ENCODE measurements around the gene NACA.
A peak's percentile ranks its signal among the peaks of the same experiment; 100 is the strongest.

The NACA gene

GRCh38 chr12:56694161-56694560 lies 30.9 kb downstream of the NACA start:
- Mint-ChIP-seq H3K4me3 (no peak overlapping the region), H3K9me3 (no peaks in the 10 kb centered on the region), H3K27me3 (no peaks in the 10 kb centered on the region), H3K4me1 (peaks cover 0 to 8% of the 10 kb centered on the region in 2 donors), H3K36me3 (no peaks in the 10 kb centered on the region), H3K27ac (no peak overlapping the region)
- ATAC-seq (replicated peaks), result no peak
- DNase-seq, result no peak

DNA sequence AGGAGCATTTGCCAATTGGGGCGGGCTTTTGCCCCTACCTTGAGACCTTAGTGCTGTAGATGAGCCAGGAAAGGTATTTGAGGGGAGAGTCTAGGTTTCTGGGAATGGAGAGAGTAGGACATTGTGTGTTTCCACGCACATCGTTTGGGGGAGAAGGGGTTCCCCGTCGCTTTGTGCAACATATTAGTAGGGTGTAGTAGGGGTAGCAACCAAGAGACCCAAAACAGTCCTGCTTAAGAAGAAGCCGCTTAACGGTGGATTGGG lies 36.3 kb downstream of the NACA start:
- H3K4me3 Mint-ChIP-seq, result peak overlapping the region; percentile 88 to 95
- ATAC-seq (replicated peaks), result peak; percentile 1 to 8
- peaks cover 13 to 39% of the 10 kb centered on the region in 2 donors for H3K4me1 Mint-ChIP-seq
- no peaks in the 10 kb centered on the region for H3K9me3 Mint-ChIP-seq
- peak overlapping the region; percentile 100 for H3K27ac Mint-ChIP-seq
- no peak for DNase-seq
- peaks cover 29 to 36% of the 10 kb centered on the region in 2 donors for H3K36me3 Mint-ChIP-seq
- no peaks in the 10 kb centered on the region for H3K27me3 Mint-ChIP-seq

DNA sequence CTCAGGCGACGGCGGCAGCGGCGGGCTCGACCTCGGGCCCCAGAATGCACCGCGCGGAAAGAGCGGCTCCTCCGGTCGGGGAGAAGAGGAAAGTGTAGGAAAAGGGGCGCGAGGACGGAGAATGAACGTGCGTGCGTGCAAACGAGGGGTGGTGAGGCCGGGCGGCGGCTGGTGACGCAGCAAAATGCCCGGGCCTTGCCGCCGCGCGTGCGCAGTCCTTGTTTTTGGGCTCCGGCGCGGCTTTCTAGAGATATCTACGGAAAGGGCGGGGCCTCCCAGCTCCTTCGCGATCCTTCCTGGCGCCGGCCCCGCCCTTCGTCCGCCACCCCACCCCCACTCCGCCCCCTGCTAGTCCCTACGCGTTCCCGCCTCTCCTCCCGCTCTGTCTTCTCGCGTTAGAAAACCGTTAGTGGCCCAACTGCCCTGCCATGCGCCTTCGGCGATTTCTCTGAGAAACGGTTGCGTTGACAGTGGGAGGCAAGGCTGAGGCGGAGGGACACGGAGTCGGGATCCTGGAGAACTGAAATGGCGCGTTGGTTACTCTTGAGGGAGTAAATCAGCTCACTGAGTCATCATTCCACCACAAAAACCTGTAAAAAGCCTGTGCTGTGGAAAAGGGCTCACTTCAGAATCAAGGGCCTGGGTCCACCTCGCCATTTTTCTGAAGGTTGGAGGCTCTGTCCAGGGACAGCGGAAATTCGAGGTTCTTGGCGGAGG lies 36.8 kb downstream of the NACA start, which contains the start of gene PTGES3:
Gene PTGES3 (minus strand): TSS at position 156 of the 717 bp plus-strand sequence. CDS start 285 bp downstream, outside the sequence.
- peak; percentile 98 for DNase-seq
- ATAC-seq (replicated peaks), result peak; percentile 82 to 84
- Mint-ChIP-seq H3K27ac (peak within 1 kb of the TSS; percentile 100), H3K36me3 (peaks cover 29 to 37% of the 10 kb centered on the region in 2 donors), H3K4me3 (peak within 1 kb of the TSS; percentile 88 to 95), H3K4me1 (peaks cover 13 to 40% of the 10 kb centered on the region in 2 donors), H3K27me3 (no peaks in the 10 kb centered on the region), H3K9me3 (no peaks in the 10 kb centered on the region)

- ATAC-seq (replicated peaks) (peak; percentile 44 to 48), DNase-seq (peak; percentile 42)
- Mint-ChIP-seq H3K27me3 (no peaks in the 10 kb centered on the region), H3K36me3 (peaks cover 29 to 37% of the 10 kb centered on the region in 2 donors), H3K4me3 (peak overlapping the region; percentile 88 to 95), H3K27ac (peak overlapping the region; percentile 100), H3K4me1 (peaks cover 13 to 40% of the 10 kb centered on the region in 2 donors), H3K9me3 (no peaks in the 10 kb centered on the region)
These were observed 37.6 kb downstream of the NACA start for GRCh38 chr12:56687223-56688128.

DNA sequence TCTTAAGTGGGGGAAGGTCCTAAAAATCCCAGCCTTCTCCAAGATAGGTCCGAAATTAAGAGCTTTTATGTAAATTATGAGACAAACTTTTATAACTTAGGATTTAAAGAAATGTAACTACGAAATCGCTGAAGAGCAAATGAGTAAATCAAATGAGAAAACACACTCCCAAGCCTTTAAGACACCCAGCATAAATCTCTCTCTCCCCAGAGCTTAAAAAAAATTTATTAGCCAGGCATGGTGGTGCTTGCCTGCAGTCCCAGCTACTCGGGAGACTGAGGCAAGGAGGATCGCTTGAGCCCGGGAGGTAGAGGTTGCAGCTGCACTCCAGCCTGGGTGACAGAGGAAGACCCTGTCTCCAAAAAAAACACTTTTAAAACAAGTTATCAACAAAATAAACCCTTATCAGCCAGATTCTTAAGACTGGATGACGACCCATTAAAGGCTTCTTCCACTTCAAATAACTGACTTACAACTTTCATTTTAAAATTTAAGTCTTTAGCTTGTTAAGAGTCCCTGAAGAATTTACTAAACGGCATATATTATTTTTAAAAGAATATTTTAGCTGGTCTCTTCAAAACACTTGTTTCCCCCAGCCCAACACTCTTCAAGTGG lies 40.2 kb downstream of the NACA start:
- no peaks in the 10 kb centered on the region for H3K27me3 Mint-ChIP-seq
- no peak for ATAC-seq (replicated peaks)
- H3K4me3 Mint-ChIP-seq, result peak overlapping the region; percentile 77 to 79
- peaks cover 39 to 53% of the 10 kb centered on the region in 2 donors for H3K36me3 Mint-ChIP-seq
- H3K9me3 Mint-ChIP-seq, result no peaks in the 10 kb centered on the region
- H3K27ac Mint-ChIP-seq, result peak overlapping the region; percentile 92
- no peak for DNase-seq
- H3K4me1 Mint-ChIP-seq, result peaks cover 22 to 50% of the 10 kb centered on the region in 2 donors

DNA sequence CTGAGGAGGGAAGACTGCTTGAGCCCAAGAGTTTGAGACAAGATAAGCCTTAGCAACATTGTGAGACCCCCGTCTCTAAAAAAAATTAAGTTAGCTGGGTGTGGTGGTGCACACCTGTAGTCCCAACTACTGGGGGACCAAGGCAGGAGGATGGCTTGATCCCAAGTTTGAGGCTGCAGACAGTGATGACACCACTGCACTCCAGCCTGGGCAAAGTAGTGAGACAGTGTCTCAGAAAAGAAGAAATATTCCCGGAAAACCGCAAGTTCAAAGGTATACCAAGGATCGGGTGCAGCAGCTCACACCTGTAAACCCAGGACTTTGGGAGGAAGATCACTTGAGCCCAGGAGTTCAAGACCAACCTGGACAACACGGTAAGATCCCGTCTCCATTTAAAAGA lies 42.8 kb downstream of the NACA start:
- H3K4me1 Mint-ChIP-seq, result peaks cover 26 to 59% of the 10 kb centered on the region in 2 donors
- no peak overlapping the region for H3K27ac Mint-ChIP-seq
- H3K36me3 Mint-ChIP-seq, result peaks cover 46 to 62% of the 10 kb centered on the region in 2 donors
- H3K9me3 Mint-ChIP-seq, result no peaks in the 10 kb centered on the region
- DNase-seq (no peak), ATAC-seq (replicated peaks) (no peak)
- H3K27me3 Mint-ChIP-seq, result no peaks in the 10 kb centered on the region
- H3K4me3 Mint-ChIP-seq, result peak overlapping the region; percentile 65 to 74

GRCh38 chr12:56679883-56680575 lies 45.1 kb downstream of the NACA start:
- Mint-ChIP-seq H3K27me3 (no peaks in the 10 kb centered on the region), H3K9me3 (no peaks in the 10 kb centered on the region), H3K4me1 (peaks cover 26 to 43% of the 10 kb centered on the region in 2 donors), H3K27ac (peak overlapping the region; percentile 14), H3K4me3 (peak overlapping the region in 1 of 2 donors; percentile 28), H3K36me3 (peaks cover 30 to 49% of the 10 kb centered on the region in 2 donors)
- ATAC-seq (replicated peaks) (no peak), DNase-seq (no peak)

- Mint-ChIP-seq H3K27me3 (no peaks in the 10 kb centered on the region), H3K36me3 (peaks cover 23 to 40% of the 10 kb centered on the region in 2 donors), H3K27ac (no peak overlapping the region), H3K4me1 (peaks cover 18 to 31% of the 10 kb centered on the region in 2 donors), H3K9me3 (no peaks in the 10 kb centered on the region), H3K4me3 (no peak overlapping the region)
- DNase-seq, result no peak
- ATAC-seq (replicated peaks), result no peak
These were observed 46.2 kb downstream of the NACA start for GRCh38 chr12:56678852-56679251.

DNA sequence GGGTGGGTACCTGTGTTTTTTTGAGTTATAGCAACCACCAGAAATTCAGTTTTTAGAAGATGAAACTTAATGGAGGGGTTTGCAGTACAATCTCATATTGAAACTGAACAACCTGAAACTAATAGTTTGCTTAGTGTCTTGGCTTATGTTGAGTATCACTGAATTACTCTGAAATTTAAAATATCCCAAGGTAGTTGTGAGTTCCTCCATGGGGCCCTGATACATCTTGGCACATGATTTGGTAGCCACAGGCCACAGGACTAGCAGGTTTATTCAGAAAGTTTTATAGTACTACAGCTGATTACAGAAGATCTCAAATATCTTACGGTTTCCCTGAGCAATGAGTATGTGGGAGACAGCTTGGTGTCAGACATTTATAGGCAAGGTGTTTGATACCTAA lies 47.4 kb downstream of the NACA start:
- ATAC-seq (replicated peaks) (peak; percentile 44 to 65), DNase-seq (no peak)
- Mint-ChIP-seq H3K9me3 (no peaks in the 10 kb centered on the region), H3K4me3 (no peak overlapping the region), H3K27me3 (no peaks in the 10 kb centered on the region), H3K27ac (no peak overlapping the region), H3K36me3 (peaks cover 22 to 41% of the 10 kb centered on the region in 2 donors), H3K4me1 (peaks cover 17 to 34% of the 10 kb centered on the region in 2 donors)

DNA sequence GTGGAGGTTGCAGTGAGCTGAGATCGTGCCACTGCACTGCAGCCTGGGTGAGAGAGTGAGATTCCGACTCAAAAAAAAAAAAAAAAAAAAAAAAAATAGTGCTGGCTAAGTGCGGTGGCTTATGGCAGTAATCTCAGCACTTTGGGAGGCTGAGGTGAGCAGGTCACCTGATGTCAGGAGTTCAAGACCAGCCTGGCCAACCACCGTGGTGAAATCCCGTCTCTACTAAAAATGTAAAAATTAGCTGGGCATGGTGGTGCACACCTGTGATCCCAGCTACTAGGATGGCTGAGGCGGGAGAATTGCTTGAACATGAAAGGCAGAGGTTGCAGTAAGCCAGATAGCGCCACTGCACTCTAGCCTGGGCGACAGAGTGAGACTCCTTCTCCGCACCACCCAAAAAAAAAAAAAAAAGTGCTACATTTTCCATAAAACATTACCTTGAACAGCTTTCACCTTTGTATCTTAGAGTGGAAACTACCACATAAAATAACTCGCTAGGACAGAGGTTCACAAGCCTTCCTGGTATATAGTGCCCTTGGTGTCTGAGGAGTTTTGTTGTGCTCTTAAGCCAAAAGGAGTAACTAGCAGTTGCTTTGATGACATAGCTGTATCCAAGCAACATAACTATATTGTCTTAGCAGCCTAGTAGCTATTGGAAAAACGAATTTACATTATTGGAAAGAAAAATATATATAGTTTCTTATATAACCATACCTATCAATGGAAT lies 48.1 kb downstream of the NACA start:
- ATAC-seq (replicated peaks) (no peak), DNase-seq (no peak)
- no peaks in the 10 kb centered on the region for H3K27me3 Mint-ChIP-seq
- H3K36me3 Mint-ChIP-seq, result peaks cover 18 to 42% of the 10 kb centered on the region in 2 donors
- no peak overlapping the region for H3K4me3 Mint-ChIP-seq
- H3K4me1 Mint-ChIP-seq, result peaks cover 13 to 29% of the 10 kb centered on the region in 2 donors
- no peak overlapping the region for H3K27ac Mint-ChIP-seq
- no peaks in the 10 kb centered on the region for H3K9me3 Mint-ChIP-seq

GRCh38 chr12:56671608-56672007 lies 53.5 kb downstream of the NACA start:
- H3K27ac Mint-ChIP-seq, result no peak overlapping the region

DNA sequence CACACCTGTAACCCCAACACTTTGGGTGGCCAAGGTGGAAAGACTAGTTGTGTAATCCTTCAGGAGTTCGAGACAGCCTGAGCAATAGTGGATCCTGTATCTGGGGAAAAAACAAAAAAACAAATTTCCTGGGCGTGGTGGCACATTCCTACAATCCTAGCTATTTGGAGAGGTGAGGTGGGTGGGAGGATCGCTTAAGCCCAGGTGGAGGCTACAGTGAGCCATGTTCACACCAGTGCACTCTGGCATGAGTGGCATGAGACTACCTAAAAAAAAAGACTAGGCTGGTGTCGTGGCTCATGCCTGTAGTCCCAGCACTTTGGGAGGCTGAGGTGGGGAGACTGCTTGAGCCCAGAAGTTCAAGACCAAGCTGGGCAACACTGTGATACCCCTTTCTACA lies 54.3 kb downstream of the NACA start:
- peaks cover 16 to 35% of the 10 kb centered on the region in 2 donors for H3K36me3 Mint-ChIP-seq
- H3K9me3 Mint-ChIP-seq, result no peaks in the 10 kb centered on the region
- DNase-seq (no peak), ATAC-seq (replicated peaks) (no peak)
- no peak overlapping the region for H3K4me3 Mint-ChIP-seq
- H3K4me1 Mint-ChIP-seq, result peaks cover 6 to 10% of the 10 kb centered on the region in 2 donors
- no peaks in the 10 kb centered on the region for H3K27me3 Mint-ChIP-seq
- H3K27ac Mint-ChIP-seq, result no peak overlapping the region

More at GRCh38 chr12:56671608-56672007, 53.5 kb downstream of the NACA start:
- DNase-seq (no peak), ATAC-seq (replicated peaks) (no peak)
- H3K9me3 Mint-ChIP-seq, result no peaks in the 10 kb centered on the region
- peaks cover 14 to 35% of the 10 kb centered on the region in 2 donors for H3K36me3 Mint-ChIP-seq
- H3K27me3 Mint-ChIP-seq, result no peaks in the 10 kb centered on the region
- H3K4me3 Mint-ChIP-seq, result no peak overlapping the region
- peaks cover 7 to 10% of the 10 kb centered on the region in 2 donors for H3K4me1 Mint-ChIP-seq

- Mint-ChIP-seq H3K36me3 (peaks cover 28 to 51% of the 10 kb centered on the region in 2 donors), H3K4me1 (peaks cover 6 to 13% of the 10 kb centered on the region in 2 donors), H3K9me3 (no peaks in the 10 kb centered on the region), H3K4me3 (no peak overlapping the region), H3K27me3 (no peaks in the 10 kb centered on the region), H3K27ac (peak overlapping the region; percentile 69)
- DNase-seq, result no peak
- ATAC-seq (replicated peaks), result no peak
These were observed 57.0 kb downstream of the NACA start for GRCh38 chr12:56668197-56668457.
